ENCODE data around the gene VPS4A.

GRCh38 chr16:69345923-69346322 lies 34.8 kb downstream of the VPS4A start:
- TF ChIP-seq CTCF (IDR thresholded peaks at IDR 0.05) (no peak), EZH2 (IDR thresholded peaks at IDR 0.05) (no peak), EZH2phosphoT487 (IDR thresholded peaks at IDR 0.05) (no peak)
